Daoy (cell line): Measurements from ENCODE around the gene PATL2. TPM values are rescaled to one million over a fixed set of nuclear protein-coding genes. Genes with fewer than 3 reads are reported as not detected.
A peak's percentile ranks its signal among the peaks of the same experiment; 100 is the strongest.
"Not testable (repeated sequence)": the region's sequence is repeated elsewhere in the genome, so short reads cannot be mapped to it uniquely, and the experiment has no call there.

Source experiments
- DNase-seq: peaks from one replicate; pipeline ENCODE4 v3.0.0-alpha.2; 2015; ENCODE audit warnings: low read depth
- total RNA-seq: library from RNA; depleted of rRNA; stranded (reverse); fragments of >200 nt; shearing (Covaris generic); gene quantifications from 2 replicates; pipeline ENCODE4 v1.2.3, GENCODE V29; 2014

The PATL2 gene
- total RNA-seq, 1 experiment from 2014 or later, result 0.11 TPM

DNA sequence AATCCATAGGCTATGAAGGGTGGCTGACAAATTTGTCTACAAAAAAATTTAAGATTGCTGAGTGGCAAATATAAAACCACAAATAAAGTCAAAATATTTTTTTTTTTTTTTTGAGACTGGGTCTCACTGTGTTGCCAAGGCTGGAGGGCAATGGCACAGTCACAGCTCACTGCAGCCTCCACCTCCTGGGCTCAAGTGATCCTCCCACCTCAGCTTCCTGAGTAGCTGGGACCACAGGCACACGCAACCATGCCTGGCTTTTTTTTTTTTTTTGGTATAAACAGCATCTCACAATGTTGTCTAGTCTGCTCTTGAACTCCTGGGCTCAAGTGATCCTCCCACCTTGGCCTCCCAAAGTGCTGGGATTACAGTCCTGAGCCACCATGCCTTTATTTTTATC lies 20.9 kb downstream of the PATL2 start:
- DNase-seq, result not testable (repeated sequence)

DNA sequence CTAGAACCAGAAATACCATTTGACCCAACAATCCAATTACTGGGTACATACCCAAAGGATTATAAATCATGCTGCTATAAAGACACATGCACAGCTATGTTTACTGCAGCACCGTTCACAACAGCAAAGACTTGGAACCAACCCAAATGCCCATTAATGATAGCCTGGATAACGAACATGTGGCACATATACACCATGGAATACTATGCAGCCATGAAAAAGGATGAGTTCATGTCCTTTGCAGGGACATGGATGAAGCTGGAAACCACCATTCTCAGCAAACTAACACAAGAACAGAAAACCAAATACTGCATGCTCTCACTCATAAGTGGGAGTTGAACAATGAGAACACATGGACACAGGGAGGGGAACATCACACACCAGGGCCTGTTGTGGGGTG lies 21.8 kb downstream of the PATL2 start:
- not testable (repeated sequence) for DNase-seq

DNA sequence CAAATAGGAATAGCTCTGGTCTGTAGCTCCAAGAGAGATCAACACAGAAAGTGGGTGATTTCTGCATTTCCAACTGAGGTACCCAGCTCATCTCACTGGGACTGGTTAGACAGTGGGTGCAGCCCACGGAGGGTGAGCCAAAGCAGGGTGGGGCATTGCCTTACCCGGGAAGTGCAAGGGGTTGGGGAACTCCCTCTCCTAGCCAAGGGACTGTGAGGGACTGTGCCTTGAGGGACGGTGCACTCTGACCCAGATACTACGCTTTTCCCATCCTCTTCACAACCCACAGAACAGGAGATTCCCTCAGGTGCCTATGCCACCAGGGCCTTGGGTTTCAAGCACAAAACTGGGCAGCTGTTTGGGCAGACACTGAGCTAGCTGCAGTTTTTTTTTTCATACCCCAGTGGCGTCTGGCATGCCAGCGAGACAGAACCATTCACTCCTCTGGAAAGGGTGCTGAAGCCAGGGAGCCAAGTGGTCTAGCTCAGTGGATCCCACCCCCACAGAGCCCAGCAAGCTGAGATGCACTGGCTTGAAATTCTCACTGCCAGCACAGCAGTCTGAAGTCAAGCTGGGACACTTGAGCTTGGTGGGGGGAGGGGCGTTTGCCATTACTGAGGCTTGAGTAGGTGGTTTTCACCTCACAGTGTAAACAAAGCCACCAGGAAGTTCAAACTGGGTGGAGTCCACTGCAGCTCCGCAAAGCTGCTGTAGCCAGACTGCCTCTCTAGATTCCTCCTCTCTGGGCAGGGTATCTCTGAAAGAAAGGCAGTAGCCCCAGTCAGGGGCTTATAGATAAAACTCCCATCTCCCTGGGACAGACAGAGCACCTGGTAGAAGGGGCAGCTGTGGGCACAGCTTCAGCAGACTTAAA lies 28.1 kb downstream of the PATL2 start:
- DNase-seq, result peak; percentile 77

DNA sequence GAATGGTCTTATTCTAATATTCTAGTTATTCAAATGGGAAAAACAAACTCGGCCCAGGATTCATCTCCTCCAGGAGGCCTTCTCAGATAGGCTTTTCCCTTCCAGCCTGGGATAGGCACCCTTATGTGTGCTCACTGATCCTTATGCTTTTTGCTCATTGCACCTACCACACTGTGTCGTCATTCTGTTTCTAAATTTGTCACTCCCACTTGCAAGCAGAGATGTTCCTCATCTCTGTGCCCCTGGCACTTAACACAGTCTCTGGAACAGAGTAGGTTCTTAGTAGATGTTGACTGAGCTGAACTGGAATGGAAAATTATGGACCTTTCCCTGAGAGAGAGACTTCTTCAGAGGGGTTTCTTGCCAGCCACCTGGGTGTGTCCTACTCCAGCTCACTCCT lies 28.9 kb downstream of the PATL2 start:
- no peak for DNase-seq

DNA sequence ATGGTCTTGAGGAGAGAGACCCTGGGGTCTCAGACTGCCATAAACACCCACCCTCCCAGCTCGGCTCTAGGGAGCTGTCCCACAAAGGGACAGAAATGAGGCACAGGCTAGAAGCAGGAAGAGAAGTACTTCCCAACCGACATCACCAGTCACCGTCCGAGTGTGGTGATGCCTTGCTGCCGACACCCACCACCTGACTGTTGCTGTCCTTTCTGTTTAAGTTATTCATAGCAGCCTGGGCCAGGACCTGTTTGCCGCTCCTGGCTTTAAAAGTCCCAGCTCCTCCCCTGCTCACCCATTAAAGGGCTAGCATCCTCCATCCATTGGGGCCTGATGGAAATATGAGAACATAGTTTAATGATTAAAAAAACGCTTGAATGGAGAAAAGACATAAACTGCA lies 34.4 kb downstream of the PATL2 start:
- no peak for DNase-seq

DNA sequence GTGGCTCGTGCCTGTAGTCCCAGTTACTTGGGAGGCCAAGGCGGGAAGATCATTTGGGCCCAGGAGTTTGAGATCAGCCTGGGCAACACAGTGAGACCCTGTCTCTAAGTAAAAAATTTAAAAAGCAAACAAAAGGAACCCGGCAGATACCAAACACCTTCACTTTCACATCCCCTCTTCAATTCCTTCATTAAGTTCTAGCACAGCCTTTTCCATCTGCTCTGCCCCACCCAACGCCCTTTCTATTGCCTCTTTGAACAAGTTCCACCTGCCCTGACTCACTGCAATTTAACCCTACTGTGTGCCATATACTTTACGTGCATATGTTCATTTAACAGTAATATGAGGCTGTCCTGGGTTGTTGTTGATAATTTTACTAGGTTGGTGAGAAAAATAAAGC lies 35.2 kb downstream of the PATL2 start:
- DNase-seq, result no peak

DNA sequence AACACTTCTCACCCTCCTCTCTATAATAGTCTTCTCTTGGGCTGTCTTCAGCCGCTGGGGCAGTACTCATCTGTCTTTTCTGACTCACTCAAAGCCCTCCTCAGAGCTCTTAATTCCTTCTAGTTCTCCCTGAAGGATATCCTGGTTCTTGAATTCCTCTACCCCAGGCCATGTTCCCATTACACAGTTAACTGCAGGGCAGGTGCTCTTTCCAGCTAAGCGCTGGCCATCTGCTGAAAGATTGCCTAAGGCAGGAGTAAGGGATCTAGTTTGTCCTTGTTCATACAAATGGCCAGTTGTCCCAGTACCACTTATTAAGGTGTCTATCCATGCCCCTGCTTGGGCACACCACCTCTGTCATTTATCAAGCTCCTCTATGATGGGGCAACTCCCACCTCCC lies 37.5 kb downstream of the PATL2 start:
- DNase-seq, result no peak

DNA sequence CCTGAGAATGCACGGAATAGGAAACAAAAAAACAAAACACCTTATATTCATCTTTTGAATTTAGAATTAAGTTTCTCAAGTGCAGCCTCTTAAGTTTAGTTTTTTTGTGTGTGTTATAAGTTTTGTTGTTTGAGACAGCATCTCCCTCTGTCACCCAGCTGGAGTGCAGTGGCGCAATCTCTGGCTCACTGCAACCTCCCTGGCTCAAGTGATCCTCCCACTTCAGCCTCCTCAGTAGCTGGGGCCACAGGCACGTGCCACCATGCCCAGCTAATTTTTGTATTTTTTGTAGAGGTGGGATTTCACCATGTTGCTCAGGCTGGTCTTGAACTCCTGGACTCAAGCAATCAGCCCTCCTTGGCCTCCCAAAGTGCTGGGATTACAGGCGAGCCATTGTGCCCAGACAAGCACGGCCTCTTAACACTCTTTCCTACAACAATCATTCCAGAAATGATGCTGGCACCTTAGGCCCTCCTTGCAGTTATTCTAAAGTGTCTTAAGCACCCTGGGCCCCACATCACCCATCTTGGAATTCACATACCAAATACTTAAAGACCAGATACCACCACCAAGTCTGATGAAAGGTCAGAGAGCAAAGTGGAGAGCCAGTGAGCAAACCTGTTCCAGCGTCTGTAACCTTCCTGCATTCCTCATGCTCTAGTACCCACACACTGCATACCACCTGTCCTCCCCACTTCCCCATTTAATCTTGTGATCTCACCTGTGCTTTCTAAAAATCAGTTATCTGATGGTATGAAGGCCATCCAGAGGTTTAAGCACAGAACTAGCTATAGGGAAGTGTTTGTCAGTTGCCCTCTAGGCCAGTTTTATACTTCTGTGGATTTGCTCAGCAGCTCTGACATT lies 40.8 kb downstream of the PATL2 start:
- DNase-seq, result no peak

DNA sequence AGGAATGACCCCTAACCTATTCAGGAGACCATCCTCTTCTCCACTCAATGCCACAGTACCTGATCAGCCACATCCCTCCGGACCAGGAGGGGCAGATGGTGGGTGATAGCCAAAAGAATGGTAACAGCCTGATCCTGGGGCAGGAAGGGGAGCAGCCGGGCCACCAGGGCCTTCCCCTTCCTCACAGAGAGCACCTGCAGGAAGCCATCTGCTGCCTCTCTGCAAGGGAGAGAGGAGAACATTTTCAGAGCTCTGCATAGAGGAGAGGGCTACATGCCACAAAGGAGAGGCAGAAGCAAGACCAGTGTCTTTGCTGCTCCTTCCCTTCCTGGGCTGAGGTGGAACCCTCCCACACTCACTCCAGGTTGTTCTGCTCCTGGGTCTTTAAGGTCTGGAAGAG lies 42.2 kb downstream of the PATL2 start:
- no peak for DNase-seq

DNA sequence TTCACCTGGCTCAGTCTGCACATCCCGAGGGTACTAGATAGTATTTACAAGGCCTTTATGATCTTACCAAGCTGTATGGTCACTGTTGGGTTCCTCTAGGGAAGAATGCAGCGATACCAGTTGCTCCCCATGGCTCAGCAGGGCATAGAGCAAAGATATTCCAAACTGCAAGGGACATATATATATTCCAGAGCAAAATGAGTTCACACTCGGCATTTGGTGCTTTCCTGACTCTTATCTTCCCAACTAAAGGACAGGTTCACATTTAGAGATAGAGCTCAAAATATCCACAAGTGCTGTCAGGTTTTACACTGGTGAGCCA lies 44.1 kb downstream of the PATL2 start:
- no peak for DNase-seq

DNA sequence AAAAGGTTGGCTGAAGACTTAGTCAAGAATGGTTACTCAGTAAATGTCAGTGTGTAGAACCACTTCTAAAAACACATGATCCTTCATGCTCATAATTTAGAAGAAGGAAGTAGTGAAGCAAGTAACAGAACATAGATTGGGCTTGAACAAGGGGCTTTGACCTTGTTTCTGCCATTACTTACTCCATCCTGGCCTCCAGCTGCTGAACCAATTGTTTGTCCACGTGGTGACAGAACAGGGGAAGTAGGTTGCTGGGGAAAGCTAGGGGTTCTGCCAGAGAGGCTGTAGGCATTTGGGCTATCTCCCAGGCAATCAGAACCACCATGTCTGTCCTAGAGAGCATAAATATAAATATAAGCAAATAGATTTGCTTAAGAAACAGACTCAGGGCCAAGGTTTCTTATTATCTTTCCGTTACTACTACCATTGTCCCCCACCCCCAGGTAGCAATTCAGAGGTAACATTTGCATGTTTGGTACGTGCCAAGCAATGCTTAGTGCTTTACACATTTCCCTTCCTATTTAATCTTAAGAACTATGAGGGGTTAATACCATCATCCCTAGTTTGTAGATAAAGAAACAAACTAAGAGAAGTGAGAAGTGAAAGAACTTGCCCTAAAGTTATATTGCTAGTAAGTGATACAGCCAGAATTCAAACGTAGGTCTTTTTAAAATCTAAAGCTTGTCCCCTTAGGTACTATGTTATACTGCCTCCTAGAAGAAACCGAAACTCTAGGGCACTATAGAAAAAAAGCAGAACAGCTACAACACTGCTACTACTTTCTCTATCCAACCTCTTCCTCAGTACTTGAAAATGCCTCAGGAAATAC lies 44.7 kb downstream of the PATL2 start:
- no peak for DNase-seq

DNA sequence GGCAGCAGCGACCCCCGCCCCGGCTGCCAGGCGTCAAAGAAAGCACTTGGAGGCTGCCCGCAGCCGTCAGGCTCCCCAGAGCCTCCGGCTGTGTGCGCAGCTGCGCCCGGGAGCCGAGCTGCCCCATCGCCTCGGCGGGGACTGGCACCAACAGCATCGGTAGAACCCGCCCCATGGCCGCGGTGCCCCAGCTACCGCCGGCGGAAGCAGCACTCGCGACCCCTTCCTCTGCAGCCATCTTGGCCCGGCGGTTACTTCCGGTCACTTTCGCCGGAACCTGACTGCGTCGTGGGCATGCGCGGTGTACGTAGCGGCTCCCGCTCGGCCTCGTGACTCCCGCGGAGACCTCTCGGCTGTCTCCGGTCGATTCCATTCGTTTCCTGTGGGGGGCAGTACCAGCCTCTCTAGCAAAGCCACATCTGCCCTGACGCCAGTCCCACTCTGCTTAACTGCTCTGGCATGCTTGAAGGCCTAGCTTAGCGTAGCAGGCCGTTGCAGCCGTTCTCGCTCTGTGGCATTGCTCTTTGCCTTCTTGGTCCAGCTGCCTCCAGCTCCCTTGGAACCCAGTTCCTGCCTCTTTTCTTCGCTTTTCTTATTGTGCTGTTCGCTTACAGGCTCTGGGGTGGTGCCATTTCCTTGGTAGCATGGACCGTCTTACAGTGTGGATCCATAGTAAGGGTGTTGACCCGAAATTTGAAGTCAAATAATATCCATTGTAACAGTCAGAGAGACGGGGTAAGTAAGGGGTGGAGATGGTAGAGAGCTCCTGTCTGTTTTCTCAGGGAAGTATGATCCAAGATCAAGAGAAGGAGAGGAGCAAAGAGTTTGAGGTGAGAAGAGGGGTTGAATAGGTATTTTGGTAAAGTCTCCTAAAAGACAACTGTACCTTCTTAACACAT lies 47.5 kb downstream of the PATL2 start, which contains the start of gene SPG11:
Gene SPG11, minus strand, starts transcription at position 253 of the 899 bp plus-strand sequence. Its CDS starts 15 bp downstream, at position 238.
- DNase-seq, result peak; percentile 97

DNA sequence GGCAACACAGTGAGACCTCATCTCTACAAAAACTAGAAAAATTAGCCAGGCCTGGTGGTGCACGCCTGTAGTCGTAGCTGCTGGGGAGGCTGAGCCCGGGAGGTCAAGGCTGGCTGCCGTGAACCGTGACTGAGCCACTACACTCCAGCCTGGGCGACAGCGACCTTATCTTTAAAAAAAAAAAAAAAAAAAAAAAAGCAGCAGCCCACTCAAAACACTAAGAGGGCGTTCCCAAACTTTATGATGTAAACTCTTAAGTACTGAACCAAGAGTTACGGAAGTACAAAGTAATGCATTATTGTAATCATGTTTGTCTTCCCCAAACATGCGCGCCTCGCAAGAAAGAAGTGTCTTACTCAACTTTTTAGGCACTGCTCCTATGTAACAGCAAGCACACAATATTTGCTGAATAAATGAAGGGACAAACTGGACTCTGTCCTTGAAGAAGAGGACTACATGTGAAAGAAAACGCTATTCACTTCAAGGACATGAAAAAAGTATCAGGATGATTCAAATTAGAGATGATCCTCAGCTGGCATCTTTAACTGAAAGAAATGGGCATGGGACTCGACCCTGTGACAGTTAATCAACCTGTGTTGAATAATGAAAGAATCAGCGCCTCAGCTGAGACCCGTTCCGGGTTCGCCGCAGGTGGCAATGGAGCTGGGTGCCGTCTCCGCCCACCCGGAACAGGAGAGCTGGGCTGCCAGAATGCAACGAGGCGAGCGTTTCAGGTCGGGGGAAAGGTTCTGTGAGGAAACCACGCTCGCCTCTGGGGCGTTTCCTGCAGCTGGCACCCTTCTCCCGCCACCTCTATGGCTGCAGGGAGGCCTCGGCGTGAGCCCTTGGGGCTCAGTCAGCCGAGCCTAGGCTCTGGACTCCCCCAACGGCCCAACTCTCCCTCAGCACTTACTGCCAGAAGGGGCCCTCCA lies 48.4 kb downstream of the PATL2 start:
- DNase-seq, result peak; percentile 77

DNA sequence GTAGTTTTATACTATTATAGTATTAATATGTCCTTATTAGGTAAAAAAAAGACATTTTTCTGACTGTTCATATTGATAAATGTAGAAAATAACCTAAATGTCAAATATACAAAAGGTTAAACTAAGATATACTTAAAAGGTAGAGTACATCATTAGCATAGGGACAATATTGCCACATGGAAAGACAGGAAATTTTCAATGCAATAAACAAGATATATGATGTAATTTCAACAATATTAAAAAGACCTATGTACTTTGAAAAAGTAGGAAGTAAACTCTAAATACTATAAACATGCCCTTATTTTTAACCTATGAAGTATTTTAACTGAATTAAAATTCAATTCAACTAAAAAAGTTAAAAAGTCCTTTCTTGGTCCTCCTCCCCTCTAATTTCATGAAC lies 49.5 kb downstream of the PATL2 start:
- DNase-seq, result no peak

DNA sequence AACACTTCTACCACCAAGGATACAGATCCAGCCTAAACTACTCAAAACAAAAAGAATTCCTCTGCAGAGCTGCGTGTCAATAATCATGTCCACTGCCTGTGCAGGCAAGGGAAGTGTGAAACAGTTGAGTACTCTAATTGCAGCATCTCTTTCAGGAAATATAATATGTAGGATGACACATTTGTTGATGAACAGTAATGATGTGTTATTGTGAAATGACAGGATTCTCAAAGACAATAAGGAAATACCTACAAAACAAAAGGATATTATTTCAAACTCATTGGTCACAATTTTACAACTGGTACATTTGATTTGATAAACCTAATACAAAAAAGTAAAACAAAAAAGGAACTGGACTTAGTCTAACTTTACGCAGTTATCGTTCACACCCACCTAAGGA lies 52.1 kb downstream of the PATL2 start:
- DNase-seq, result no peak

DNA sequence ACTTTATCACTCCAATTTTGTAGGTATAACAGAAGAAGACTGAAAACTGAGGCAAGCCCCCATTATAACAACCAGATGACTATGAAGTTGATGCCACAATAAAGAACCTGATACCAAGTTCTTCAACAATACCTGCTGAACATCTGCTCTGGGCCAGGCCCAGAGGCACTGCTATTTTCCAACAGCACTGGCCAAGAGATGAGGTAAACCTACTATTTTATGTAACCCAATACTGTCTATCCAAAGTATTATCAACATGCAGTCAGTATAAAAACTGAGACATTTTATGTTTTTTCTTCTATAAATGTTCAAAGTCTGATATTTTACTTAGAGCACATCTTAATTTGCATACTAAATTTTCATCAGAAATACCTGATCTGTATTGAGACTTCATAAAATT lies 53.7 kb downstream of the PATL2 start:
- DNase-seq, result no peak

DNA sequence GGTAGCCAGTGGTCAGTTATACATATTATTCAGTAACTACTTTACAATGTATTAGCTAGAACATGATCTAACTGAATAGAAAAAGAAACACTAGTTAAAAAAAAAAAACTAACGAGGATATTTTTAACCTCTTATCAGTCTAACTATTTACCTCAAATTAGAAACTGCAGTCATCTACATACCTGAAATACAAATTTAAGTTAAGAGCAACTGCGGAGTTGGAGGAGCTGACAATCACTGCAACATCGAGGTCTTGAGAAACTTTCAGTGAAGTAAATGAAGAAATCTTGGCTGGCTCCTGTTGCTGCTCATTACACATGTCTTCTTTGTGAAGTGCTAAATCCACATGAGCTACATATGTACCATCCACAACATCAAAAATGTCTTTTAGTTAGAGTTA lies 54.2 kb downstream of the PATL2 start:
- DNase-seq, result no peak

DNA sequence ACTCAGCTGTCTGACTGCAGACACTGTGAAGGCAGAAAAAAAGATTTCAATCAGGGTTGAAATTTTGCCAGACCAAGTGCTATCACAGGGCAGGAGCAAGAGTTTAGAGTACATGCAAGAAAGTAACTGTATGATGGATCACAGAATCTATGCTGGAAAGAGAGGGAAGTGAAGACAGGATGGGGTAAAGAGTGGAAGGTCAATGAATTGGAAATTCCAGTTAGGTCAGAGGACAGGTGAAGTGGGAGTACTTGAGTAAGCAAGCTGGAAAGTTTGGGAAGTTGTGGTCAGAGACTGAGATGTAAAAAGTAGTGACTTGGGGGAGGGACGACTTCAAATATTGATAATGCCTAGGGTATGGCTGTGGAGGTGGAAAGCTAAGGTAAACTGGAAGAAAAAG lies 54.8 kb downstream of the PATL2 start:
- no peak for DNase-seq

DNA sequence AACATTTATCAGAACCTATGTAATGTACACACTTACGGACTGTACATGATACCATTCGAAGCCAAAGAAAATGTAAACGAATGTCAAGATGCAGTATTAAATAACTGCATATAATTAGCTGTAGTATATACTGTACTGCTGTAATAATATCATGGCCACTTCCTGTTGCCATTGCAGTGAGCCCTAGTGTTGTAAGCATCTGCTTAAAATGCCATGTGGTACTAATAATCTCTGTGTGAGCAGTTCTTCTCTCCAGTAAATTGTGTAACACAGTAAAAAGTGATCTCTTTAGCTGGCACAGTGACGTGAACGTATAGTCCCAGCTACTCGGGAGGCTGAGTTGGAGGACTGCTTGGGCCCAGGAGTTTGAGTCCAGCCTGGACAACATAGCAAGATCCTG lies 56.3 kb downstream of the PATL2 start:
- no peak for DNase-seq

DNA sequence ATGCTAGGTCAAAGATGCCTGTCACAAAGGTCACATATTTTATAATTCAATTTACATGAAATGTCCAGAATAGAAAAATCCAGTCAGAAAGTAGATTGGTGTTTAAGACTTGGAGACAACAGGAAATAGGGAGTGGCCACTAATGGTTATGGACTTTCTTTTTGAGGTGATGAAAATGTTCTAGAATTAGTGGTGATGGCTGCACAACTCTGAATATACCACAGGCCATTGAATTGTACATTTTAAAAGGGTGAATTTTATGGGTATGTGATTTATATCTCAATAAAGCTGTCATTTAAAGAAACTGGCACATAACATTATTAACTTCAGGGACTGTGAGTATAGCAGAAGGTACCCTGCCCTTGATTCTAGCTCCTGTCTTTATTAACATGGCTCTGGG lies 63.5 kb downstream of the PATL2 start:
- no peak for DNase-seq
